ENCODE measurements around the gene TNRC18.
"Not testable (repeated sequence)": the region's sequence is repeated elsewhere in the genome, so short reads cannot be mapped to it uniquely, and the experiment has no call there.

GRCh38 chr7:5276123-5276522 lies 147.5 kb downstream of the TNRC18 start:
- not testable (repeated sequence) for TF ChIP-seq CTCF (conservative IDR thresholded peaks at IDR 0.05; ENCODE audit: low read depth, low read length); EZH2 (IDR thresholded peaks at IDR 0.05; ENCODE audit: borderline replicate concordance, low read depth, low read length, poor library complexity, severe bottlenecking)
